HepG2 (cell line): Measurements from ENCODE around the gene TRAF3. TPM values are rescaled to one million over a fixed set of nuclear protein-coding genes. Genes with fewer than 3 reads are reported as not detected.
A peak's percentile ranks its signal among the peaks of the same experiment; 100 is the strongest.

Experiments used
- AKAP8 ChIP-seq: sonication (generic); formaldehyde crosslinking; IDR thresholded peaks from 2 replicates; pipeline ENCODE4 v1.5.1; 2020; ENCODE audit warnings: mild to moderate bottlenecking, missing genetic modification reagents
- GPBP1L1 ChIP-seq: sonication (generic); formaldehyde crosslinking; IDR thresholded peaks from 2 replicates; pipeline ENCODE4 v1.5.0; 2020; ENCODE audit warnings: mild to moderate bottlenecking, missing genetic modification reagents
- GTF3A ChIP-seq: sonication (generic); formaldehyde crosslinking; conservative IDR thresholded peaks from 2 replicates; pipeline ENCODE4 v1.4.0; 2020; ENCODE audit warnings: mild to moderate bottlenecking, missing genetic modification reagents
- LCORL ChIP-seq, 2 experiments: fragments of 450-650 bp in 1 of 2; sonication (generic) in 1 of 2; formaldehyde crosslinking in 1 of 2; IDR thresholded peaks; 2 replicates each; pipeline versions ENCODE4 v1.5.0 to v1.6.1; 2017 to 2020; ENCODE audit warnings: antibody characterized with exemption in 1 of 2, missing genetic modification reagents in 1 of 2
- NCOA5 ChIP-seq: sonication (generic); formaldehyde crosslinking; IDR thresholded peaks from 2 replicates; pipeline ENCODE4 v1.4.0; 2020; ENCODE audit warnings: missing genetic modification reagents
- SAP130 ChIP-seq: IDR thresholded peaks from 2 replicates; pipeline ENCODE4 v1.6.1; 2016; ENCODE audit warnings: low read depth
- SNAI1 ChIP-seq: sonication (generic); formaldehyde crosslinking; IDR thresholded peaks from 2 replicates; pipeline ENCODE4 v1.5.0; 2020; ENCODE audit warnings: mild to moderate bottlenecking, missing genetic modification reagents, borderline replicate concordance
- SNAPC2 ChIP-seq: sonication (generic); formaldehyde crosslinking; IDR thresholded peaks from 2 replicates; pipeline ENCODE4 v1.8.1; 2022; ENCODE audit warnings: mild to moderate bottlenecking, missing genetic modification reagents
- SNAPC4 ChIP-seq: sonication (generic); formaldehyde crosslinking; IDR thresholded peaks from 2 replicates; pipeline ENCODE4 v1.4.0; 2020; ENCODE audit warnings: mild to moderate bottlenecking, missing genetic modification reagents
- SOX13 ChIP-seq, 3 experiments: fragments of 450-650 bp in 1 of 3; sonication (generic) in 1 of 3; formaldehyde crosslinking in 1 of 3; IDR thresholded peaks in 2 of 3; conservative IDR thresholded peaks in 1 of 3; 2 replicates each; pipeline versions ENCODE4 v1.5.0 to v1.6.1; 2016 to 2020; ENCODE audit warnings: antibody characterized with exemption in 1 of 3, mild to moderate bottlenecking in 1 of 3, missing compliant biosample characterization in 1 of 3, missing genetic modification reagents in 1 of 3, moderate library complexity in 1 of 3
- TOPORS ChIP-seq: sonication (generic); formaldehyde crosslinking; IDR thresholded peaks from 2 replicates; pipeline ENCODE4 v1.8.0; 2023; ENCODE audit warnings: mild to moderate bottlenecking, missing genetic modification reagents
- ZFX ChIP-seq: sonication (generic); formaldehyde crosslinking; IDR thresholded peaks from 2 replicates; pipeline ENCODE4 v1.4.0; 2020; ENCODE audit warnings: mild to moderate bottlenecking, low read depth, missing genetic modification reagents, moderate library complexity
- ZNF230 ChIP-seq: sonication (generic); formaldehyde crosslinking; IDR thresholded peaks from 2 replicates; pipeline ENCODE4 v1.4.0; 2020; ENCODE audit warnings: mild to moderate bottlenecking, missing genetic modification reagents
- ZNF34 ChIP-seq: sonication (generic); formaldehyde crosslinking; IDR thresholded peaks from 2 replicates; pipeline ENCODE4 v1.4.0; 2020; ENCODE audit warnings: mild to moderate bottlenecking, missing genetic modification reagents, borderline replicate concordance
- ZNF484 ChIP-seq: sonication (generic); formaldehyde crosslinking; IDR thresholded peaks from 2 replicates; pipeline ENCODE4 v1.5.1; 2020; ENCODE audit warnings: mild to moderate bottlenecking, low read depth, missing genetic modification reagents, borderline replicate concordance
- ZNF615 ChIP-seq: sonication (generic); formaldehyde crosslinking; IDR thresholded peaks from 2 replicates; pipeline ENCODE4 v1.5.0; 2020; ENCODE audit warnings: mild to moderate bottlenecking, missing genetic modification reagents, borderline replicate concordance
- ZNF740 ChIP-seq: sonication (generic); formaldehyde crosslinking; IDR thresholded peaks from 2 replicates; pipeline ENCODE4 v1.4.0; 2020; ENCODE audit warnings: missing genetic modification reagents
- ZNF781 ChIP-seq: sonication (generic); formaldehyde crosslinking; IDR thresholded peaks from 2 replicates; pipeline ENCODE4 v1.5.1; 2020; ENCODE audit warnings: borderline replicate concordance, mild to moderate bottlenecking, missing genetic modification reagents; ENCODE audit errors: not compliant biosample characterization
- polyA plus RNA-seq, 8 experiments: library from polyadenylated mRNA; depleted of rRNA in 3 of 8; stranded (reverse) in 7 of 8; unstranded in 1 of 8; fragments of >200 nt; fragmentation: Illumina TruSeq in 4 of 8; extraction: Trizol in 4 of 8; gene quantifications; 2 replicates each; pipeline versions ENCODE4 v1.2.1 to v1.2.3, GENCODE V29; 2011 to 2016; ENCODE audit warnings: low read depth in 4 of 8, missing spikeins in 1 of 8, mixed read lengths in 1 of 8; ENCODE audit not compliant: insufficient read depth in 1 of 8
- total RNA-seq, 5 experiments: library from RNA; depleted of rRNA; stranded (reverse); fragments of >200 nt; fragmentation: Illumina TruSeq; extraction: Trizol; gene quantifications; 2 replicates each; pipeline ENCODE4 v1.2.3, GENCODE V29; 2016; ENCODE audit warnings: low read depth in 1 of 5
- TF ChIP-seq, protein P1 (sequence below): sonication (generic); formaldehyde crosslinking; IDR thresholded peaks from 2 replicates; pipeline ENCODE4 v1.8.0; 2022; ENCODE audit warnings: mild to moderate bottlenecking, missing genetic modification reagents; ENCODE audit not compliant: insufficient replicate concordance

The TRAF3 gene
- total and polyA plus RNA-seq, 2 of the 13 experiments (the other 11 are each of a cell fraction or from before 2014, with no cell fraction given), result 6.9 to 12.2 TPM

- TF ChIP-seq SOX13 (IDR thresholded peaks at IDR 0.05), result no peak
- TF ChIP-seq SOX13 (CRISPR knock-in tag; conservative IDR thresholded peaks at IDR 0.05 in 1 of 2, IDR thresholded peaks at IDR 0.05 in 1 of 2), result no peak
- no peak for TF ChIP-seq ZNF740
- TF ChIP-seq ZNF230 (CRISPR knock-in tag), result no peak
- TF ChIP-seq SNAPC2, result no peak
- no peak for TF ChIP-seq GPBP1L1 (CRISPR knock-in tag)
- TF ChIP-seq GTF3A (CRISPR knock-in tag), result no peak
- TF ChIP-seq SNAI1 (CRISPR knock-in tag), result 0 out of 2 replicates have a peak, but pooled peaks have one; percentile 39
- TF ChIP-seq ZFX (CRISPR knock-in tag), result peak; percentile 92
- TF ChIP-seq TOPORS (CRISPR knock-in tag), result no peak
- TF ChIP-seq ZNF781, result no peak
- TF ChIP-seq LCORL (IDR thresholded peaks at IDR 0.05), result no peak
- TF ChIP-seq LCORL (CRISPR knock-in tag; IDR thresholded peaks at IDR 0.05), result 0 out of 2 replicates have a peak, but pooled peaks have one; percentile 6
- TF ChIP-seq ZNF34 (CRISPR knock-in tag), result no peak
- TF ChIP-seq SAP130 (CRISPR knock-in tag), result peak; percentile 24; the same call in 1 of the 2 replicates
- TF ChIP-seq SNAPC4, result no peak
- no peak for TF ChIP-seq ZNF484 (CRISPR knock-in tag)
- TF ChIP-seq NCOA5 (CRISPR knock-in tag), result no peak
- TF ChIP-seq ZNF615, result no peak
- TF ChIP-seq AKAP8 (CRISPR knock-in tag), result no peak
- TF ChIP-seq, protein P1, sequence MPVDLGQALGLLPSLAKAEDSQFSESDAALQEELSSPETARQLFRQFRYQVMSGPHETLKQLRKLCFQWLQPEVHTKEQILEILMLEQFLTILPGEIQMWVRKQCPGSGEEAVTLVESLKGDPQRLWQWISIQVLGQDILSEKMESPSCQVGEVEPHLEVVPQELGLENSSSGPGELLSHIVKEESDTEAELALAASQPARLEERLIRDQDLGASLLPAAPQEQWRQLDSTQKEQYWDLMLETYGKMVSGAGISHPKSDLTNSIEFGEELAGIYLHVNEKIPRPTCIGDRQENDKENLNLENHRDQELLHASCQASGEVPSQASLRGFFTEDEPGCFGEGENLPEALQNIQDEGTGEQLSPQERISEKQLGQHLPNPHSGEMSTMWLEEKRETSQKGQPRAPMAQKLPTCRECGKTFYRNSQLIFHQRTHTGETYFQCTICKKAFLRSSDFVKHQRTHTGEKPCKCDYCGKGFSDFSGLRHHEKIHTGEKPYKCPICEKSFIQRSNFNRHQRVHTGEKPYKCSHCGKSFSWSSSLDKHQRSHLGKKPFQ (CRISPR knock-in tag), result no peak
Measured at GRCh38 chr14:102775855-102776760, 1.1 kb upstream of the TRAF3 start (continued).
